Duodenal mucosa (tissue), 2 donors: ENCODE measurements around the gene PIK3R6.

Experiments used
- H3K27ac ChIP-seq: one replicate; pipeline ENCODE4 v1.7.0; 2013; ENCODE audit warnings: low read depth, low read length
- H3K27me3 ChIP-seq, 2 donors: one replicate each; pipeline ENCODE4 v1.7.0; 2013; ENCODE audit warnings: low read length in 2 of 2, control low read depth in 1 of 2; ENCODE audit not compliant: insufficient read depth in 2 of 2, control insufficient read depth in 1 of 2
- H3K36me3 ChIP-seq, 2 donors: one replicate each; pipeline ENCODE4 v1.7.0; 2013; ENCODE audit warnings: low read length in 2 of 2, control low read depth in 1 of 2; ENCODE audit not compliant: insufficient read depth in 2 of 2, control insufficient read depth in 1 of 2
- H3K4me1 ChIP-seq, 2 donors: one replicate each; pipeline ENCODE4 v1.7.0; 2013; ENCODE audit warnings: low read length in 2 of 2, control low read depth in 1 of 2; ENCODE audit not compliant: insufficient read depth in 2 of 2, control insufficient read depth in 1 of 2
- H3K4me3 ChIP-seq, 2 donors: one replicate each; pipeline ENCODE4 v1.7.0; 2013; ENCODE audit warnings: low read length in 2 of 2, low read depth in 1 of 2
- H3K9ac ChIP-seq, 2 donors: one replicate each; pipeline ENCODE4 v1.7.0; 2013; ENCODE audit warnings: low read length in 2 of 2, low read depth in 1 of 2
- H3K9me3 ChIP-seq, 2 donors: one replicate each; pipeline ENCODE4 v1.7.0; 2013; ENCODE audit warnings: low read length in 2 of 2, control low read depth in 1 of 2; ENCODE audit not compliant: control insufficient read depth in 1 of 2

PIK3R6 gene

DNA sequence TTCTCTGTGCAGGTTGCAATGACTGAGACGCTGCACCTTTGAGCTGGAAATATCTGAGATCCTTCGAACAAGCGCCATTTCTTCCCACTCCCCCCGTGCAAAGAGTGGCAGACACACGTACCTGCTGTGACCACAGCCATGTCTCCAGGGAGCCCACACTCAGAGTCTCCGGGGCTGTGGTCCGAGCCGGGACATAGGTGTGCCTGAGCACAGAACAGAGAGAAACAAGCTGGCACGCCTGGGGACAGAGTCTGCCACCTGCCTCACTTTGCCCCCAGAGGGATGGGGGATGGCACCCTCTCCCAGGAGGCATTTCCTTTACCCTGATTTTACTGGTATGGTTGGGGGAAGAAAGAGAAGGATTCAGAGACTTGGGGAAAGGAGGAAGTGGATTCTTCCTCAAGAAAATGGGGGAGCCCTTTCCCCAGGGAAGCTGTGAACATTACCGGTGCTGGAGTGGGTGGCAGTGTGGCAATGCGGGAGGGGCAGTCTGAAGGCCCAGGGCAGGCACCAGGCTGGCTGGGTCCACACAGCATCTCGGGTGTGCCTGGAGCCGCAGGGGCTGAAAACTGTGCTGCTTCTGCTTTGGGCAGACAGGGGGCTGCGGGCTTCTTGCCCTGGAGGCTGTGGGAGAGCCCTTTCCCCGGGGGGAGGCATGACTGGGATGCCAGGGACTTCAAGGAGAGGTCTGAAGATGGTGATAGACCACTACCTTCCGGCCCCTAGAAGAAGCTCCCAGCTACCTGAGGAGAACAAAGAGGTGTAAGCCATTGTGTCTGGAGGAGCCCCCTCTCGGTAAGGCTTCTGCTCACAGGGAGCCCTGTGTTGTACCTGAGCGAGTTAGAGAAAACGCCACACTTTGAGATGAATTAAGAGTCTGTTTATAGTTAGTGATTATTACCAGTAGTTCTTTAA is 6.6 kb upstream of the PIK3R6 start:
- Histone ChIP-seq H3K27me3 (peaks cover 11 to 14% of the 10 kb centered on the region in 2 donors), H3K36me3 (no peaks in the 10 kb centered on the region), H3K4me3 (no peak overlapping the region), H3K27ac (no peak overlapping the region), H3K9me3 (no peaks in the 10 kb centered on the region), H3K9ac (no peak overlapping the region), H3K4me1 (peaks cover 8 to 12% of the 10 kb centered on the region in 2 donors)

DNA sequence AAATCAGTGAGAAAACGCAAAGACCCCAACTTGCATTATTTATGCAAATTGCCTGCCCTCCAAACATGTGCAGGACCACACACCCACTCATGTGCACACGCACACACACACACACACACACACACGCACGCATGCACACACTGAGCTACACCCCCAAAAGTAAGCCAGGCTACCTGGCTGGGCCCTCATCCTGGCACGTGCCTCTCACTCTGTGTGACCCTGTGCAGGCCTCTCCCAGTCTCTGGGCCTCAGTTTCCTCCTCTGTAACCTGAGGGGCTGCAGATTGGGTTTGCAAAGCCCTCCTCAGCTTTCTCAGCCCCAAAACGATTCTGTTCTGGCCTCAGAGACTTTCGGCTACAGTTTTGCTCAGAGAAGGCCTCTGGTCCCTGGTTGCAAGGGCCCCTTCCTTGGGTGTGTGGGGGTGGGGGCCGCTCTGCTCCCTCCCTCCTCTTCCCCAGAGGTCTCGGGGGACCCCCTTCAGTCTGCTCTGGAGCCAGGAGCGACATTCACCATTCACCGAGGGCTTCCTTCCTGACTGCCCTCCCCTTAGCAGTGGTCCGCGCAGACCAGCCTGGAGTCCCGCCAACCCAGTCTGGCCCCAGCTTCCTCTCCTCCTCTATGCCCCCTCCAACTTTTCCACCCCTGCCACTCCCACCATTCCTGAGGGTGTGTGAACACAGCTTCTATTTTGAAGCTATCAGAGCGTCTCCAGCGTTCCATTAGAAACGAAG is 5.4 kb upstream of the PIK3R6 start:
- Histone ChIP-seq H3K4me3 (no peak overlapping the region), H3K9ac (no peak overlapping the region), H3K9me3 (no peaks in the 10 kb centered on the region), H3K27me3 (peaks cover 11 to 14% of the 10 kb centered on the region in 2 donors), H3K4me1 (peaks cover 8 to 18% of the 10 kb centered on the region in 2 donors), H3K27ac (no peak overlapping the region), H3K36me3 (no peaks in the 10 kb centered on the region)

DNA sequence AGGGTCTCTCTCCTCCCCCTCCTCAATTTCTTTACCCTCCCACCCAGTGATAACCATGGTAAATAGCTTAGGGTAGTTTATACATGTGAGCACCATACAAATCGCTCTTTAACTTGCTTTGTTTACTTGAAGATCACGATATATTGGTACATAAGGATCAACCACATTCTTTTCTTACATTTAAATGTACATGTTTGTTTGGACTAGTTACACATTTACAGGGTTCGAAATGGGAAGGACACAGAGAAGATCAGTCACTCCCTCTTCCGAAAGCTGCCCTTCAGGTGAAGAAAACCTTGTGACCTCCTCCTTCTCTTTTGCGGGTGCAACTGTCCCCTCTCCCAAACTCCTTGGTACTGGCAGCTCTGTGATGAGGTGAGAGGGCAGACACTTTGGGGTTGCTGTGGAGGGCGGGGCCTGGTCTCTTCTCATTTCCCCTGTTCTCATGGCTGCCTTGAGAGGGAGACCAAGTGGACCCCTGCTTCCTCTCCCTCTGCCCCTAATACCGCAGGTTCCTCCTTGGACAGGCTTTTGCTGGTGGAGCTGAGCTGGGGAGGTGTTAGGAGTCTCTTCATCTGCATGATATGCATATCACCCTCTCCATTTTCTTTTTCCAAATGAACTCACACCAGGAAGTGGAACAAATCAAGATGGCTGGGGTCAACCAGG is 4.7 kb upstream of the PIK3R6 start:
- Histone ChIP-seq H3K4me1 (peaks cover 8 to 18% of the 10 kb centered on the region in 2 donors), H3K4me3 (peak overlapping the region in 1 of 2 donors; percentile 15), H3K27ac (no peak overlapping the region), H3K9ac (no peak overlapping the region), H3K27me3 (peaks cover 11 to 14% of the 10 kb centered on the region in 2 donors), H3K36me3 (no peaks in the 10 kb centered on the region), H3K9me3 (no peaks in the 10 kb centered on the region)

DNA sequence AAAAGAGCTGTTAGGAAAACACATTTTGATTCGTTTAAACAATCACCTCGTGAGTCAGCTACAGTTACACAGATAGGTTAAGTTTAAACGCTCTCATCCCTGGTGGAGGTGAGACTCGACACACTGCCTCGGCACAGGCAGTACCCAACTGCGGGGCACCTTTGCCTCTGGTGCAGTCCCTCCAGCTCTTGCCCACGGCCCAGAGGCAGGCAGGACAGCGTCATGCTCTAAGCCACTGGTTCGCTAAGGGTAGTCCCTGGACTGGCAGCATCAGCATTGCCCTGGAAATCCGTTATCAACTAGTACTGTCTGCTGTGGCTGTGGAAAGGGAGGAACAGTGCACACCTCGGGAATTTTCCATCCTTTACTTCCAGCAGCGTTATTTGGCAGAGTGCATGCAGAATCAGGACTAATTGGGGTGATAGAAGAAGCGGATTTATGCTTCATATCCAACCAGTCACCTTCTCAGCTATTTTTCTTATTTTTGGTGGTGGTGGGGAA is 3.7 kb upstream of the PIK3R6 start:
- Histone ChIP-seq H3K27ac (no peak overlapping the region), H3K27me3 (peaks cover 11 to 14% of the 10 kb centered on the region in 2 donors), H3K36me3 (no peaks in the 10 kb centered on the region), H3K9ac (no peak overlapping the region), H3K4me3 (no peak overlapping the region), H3K9me3 (no peaks in the 10 kb centered on the region), H3K4me1 (peaks cover 8 to 18% of the 10 kb centered on the region in 2 donors)

DNA sequence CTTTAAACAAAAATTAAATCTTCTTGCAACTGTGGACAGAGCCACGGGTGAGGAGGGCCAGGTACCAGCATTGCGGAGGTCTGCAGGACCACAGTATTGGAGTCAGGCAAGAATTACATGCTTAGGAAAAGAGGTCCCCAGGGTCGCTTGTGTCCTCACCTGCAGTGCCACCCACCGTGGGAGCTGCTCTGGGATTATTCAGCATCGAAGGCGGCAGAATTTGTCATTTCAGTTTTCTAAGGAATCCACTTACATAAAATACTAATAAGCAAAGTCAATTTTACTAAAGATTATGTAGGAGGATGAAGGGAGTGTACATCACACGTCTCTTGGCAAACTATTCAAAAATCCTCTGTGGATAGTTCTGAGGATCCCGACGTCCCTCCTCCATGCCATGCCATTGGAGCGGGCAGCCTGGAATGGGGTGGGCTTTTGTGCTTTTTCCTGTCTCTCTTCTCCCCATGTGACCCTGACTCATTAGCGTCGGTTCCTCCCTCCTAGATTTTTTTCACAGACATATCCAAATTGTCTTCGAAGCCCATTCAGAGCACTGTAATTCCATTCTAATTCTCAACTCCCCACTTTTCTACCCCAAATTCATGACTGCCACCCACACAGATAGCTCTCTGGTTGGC is 3.0 kb upstream of the PIK3R6 start:
- no peak overlapping the region for H3K27ac ChIP-seq
- peaks cover 11 to 14% of the 10 kb centered on the region in 2 donors for H3K27me3 ChIP-seq
- H3K4me1 ChIP-seq = peaks cover 8 to 18% of the 10 kb centered on the region in 2 donors
- H3K36me3 ChIP-seq = no peaks in the 10 kb centered on the region
- H3K4me3 ChIP-seq = no peak overlapping the region
- H3K9me3 ChIP-seq = no peaks in the 10 kb centered on the region
- no peak overlapping the region for H3K9ac ChIP-seq

DNA sequence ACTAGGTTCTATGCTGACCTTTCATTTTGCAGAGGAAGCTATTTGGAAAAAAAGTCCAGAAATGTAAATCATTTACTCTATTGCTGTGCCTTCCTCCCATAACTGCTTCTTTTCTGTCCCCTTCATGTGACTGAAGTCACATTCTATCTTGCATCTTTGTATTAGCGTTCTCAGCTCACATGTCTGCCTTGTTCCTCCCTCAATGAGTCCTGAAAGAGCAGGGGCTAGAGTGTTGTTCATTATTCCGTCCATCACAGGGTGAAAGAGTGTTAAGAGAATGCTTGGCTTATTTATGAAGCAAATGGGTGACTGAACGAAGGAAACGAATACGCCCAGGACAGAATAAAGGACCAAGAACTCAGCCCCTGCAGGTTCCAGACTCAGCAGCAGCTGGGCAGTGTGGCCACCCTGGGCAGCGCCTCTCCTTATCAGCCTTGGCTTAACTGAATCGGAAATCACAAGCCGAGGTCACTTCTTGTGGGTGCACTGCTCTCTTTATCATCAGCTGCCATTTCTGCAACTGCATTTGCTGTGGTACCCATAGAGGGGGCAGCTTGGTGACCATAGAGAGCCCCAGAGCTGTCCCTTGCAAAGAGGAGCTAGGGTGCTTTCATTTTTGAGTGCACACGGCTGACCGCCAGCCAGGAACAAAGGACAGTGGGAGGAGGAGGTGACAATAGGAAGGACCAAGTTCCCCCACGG is 1.8 kb upstream of the PIK3R6 start:
- no peaks in the 10 kb centered on the region for H3K36me3 ChIP-seq
- H3K4me3 ChIP-seq = no peak overlapping the region
- peaks cover 8 to 18% of the 10 kb centered on the region in 2 donors for H3K4me1 ChIP-seq
- no peak overlapping the region for H3K27ac ChIP-seq
- H3K27me3 ChIP-seq = peaks cover 8 to 9% of the 10 kb centered on the region in 2 donors
- H3K9ac ChIP-seq = no peak overlapping the region
- no peaks in the 10 kb centered on the region for H3K9me3 ChIP-seq

DNA sequence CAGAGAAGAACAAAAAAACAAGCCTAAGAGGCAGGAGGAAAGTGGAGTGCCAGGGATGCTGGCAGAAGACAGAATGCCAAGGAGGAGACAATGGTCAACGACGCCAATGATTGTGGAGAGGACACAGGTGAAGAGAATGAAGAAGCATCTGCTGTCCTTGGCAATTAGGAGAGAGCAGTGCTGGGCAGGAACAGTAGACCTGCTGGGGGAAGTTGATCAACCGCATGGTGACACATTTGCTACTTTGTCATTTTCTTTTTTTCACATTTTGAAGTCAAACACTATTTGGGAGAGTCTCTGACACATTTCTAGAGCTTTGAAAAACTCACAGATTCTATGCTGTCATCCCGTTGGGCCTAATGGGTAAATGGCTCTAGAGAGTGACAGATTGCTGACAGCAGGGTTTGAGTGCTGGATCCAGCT is 1.1 kb upstream of the PIK3R6 start:
- no peak overlapping the region for H3K4me3 ChIP-seq
- no peak overlapping the region for H3K9ac ChIP-seq
- H3K27me3 ChIP-seq = peaks cover 2 to 3% of the 10 kb centered on the region in 2 donors
- H3K9me3 ChIP-seq = no peaks in the 10 kb centered on the region
- peaks cover 8 to 18% of the 10 kb centered on the region in 2 donors for H3K4me1 ChIP-seq
- no peak overlapping the region for H3K27ac ChIP-seq
- H3K36me3 ChIP-seq = no peaks in the 10 kb centered on the region

DNA sequence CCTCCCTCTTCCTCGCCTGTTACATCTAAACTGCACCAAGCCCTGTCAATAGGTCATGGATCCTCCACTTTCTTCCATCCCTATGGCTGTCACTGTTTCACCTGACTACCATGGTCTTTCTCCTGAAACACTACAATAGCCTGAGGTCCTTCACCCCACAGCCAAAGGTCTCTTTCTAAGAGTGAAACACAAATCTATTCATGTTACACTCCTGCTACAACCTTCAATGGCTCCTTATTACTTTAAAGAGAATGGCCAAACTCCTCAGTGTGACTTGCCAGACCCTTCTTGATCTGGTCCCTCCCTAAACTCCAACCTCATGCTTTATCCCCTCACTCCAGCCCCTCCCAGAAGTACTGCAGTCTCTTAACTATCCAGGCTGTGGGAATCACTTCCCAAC is 618 bp upstream of the PIK3R6 start:
- Histone ChIP-seq H3K36me3 (no peaks in the 10 kb centered on the region), H3K9me3 (no peaks in the 10 kb centered on the region), H3K4me3 (no peak overlapping the region), H3K9ac (no peak overlapping the region), H3K27me3 (no peaks in the 10 kb centered on the region), H3K27ac (no peak overlapping the region), H3K4me1 (peaks cover 3 to 18% of the 10 kb centered on the region in 2 donors)

DNA sequence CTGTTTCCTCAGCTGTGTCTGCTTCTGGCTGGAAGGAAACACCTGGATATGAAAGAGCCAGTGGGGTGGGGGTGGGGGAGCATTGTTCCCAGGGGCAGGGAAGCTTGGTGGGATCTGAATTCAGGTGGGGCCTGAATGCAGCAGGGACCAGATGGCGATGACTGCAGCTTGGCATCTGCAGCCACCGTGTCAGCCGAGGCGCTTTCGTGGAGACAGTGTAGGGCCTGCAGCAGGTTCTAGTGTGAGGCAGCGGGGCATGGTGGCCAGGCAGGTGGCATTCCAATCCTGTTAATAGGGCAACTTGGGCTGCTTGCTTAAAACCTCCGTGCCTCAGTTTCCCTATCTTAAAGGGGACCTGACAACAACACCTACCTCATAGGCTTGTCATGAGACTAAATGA is 1.7 kb downstream of the PIK3R6 start:
- H3K9me3 ChIP-seq = no peaks in the 10 kb centered on the region

More for the DNA sequence above, 1.7 kb downstream of the PIK3R6 start:
- Histone ChIP-seq H3K4me1 (peaks cover 0 to 11% of the 10 kb centered on the region in 2 donors), H3K9ac (no peak overlapping the region), H3K36me3 (no peaks in the 10 kb centered on the region), H3K27me3 (no peaks in the 10 kb centered on the region), H3K4me3 (no peak overlapping the region), H3K27ac (no peak overlapping the region)
